Measurements from ENCODE around the gene HYAL2.

- TF ChIP-seq CTCF (IDR thresholded peaks at IDR 0.05; ENCODE audit: low read depth, low read length), result no peak
- TF ChIP-seq POLR2A (IDR thresholded peaks at IDR 0.05; ENCODE audit: extremely low read depth, insufficient read length), result no peak
- TF ChIP-seq MYC (IDR thresholded peaks at IDR 0.05; ENCODE audit: low read depth, low read length), result no peak
Observed at GRCh38 chr3:50325497-50326181, 3.1 kb upstream of the HYAL2 start.

Data from NB4 (cell line).